Neural cell (in vitro differentiated cells): Measurements from ENCODE around the gene CD70. TPM values are rescaled to one million over a fixed set of nuclear protein-coding genes. Genes with fewer than 3 reads are reported as not detected.

Source experiments
- H2AFZ ChIP-seq: fragments of 200-600, 300-800 bp; sonication (generic), shearing (Covaris generic); 2 replicates; pipeline ENCODE4 v1.6.0; 2014; ENCODE audit warnings: low read depth, mild to moderate bottlenecking, antibody characterized with exemption, low read length, moderate library complexity
- H3F3A ChIP-seq: fragments of 200-600 bp; shearing (Covaris generic); 2 replicates; pipeline ENCODE4 v1.6.1; 2016; ENCODE audit warnings: mild to moderate bottlenecking, moderate library complexity, mixed read lengths, antibody characterized with exemption, low read length; ENCODE audit not compliant: insufficient read depth, poor library complexity, severe bottlenecking
- H3K27ac ChIP-seq: fragments of 200-600, 300-800 bp; sonication (generic), shearing (Covaris generic); 2 replicates; pipeline ENCODE4 v1.5.1; 2014; ENCODE audit warnings: mild to moderate bottlenecking, low read length, moderate library complexity
- H3K27me3 ChIP-seq: fragments of 300-800, 200-600 bp; sonication (generic), shearing (Covaris generic); 2 replicates; pipeline ENCODE4 v1.6.0; 2014; ENCODE audit warnings: mild to moderate bottlenecking, low read depth, low read length, moderate library complexity; ENCODE audit not compliant: insufficient read depth
- H3K36me3 ChIP-seq: fragments of 300-800, 200-600 bp; sonication (generic), shearing (Covaris generic); 2 replicates; pipeline ENCODE4 v1.5.1; 2014; ENCODE audit warnings: mild to moderate bottlenecking, antibody characterized with exemption, low read length, moderate library complexity; ENCODE audit not compliant: insufficient read depth
- H3K4me2 ChIP-seq: fragments of 300-800, 200-600 bp; sonication (generic), shearing (Covaris generic); 2 replicates; pipeline ENCODE4 v1.6.0; 2014; ENCODE audit warnings: mild to moderate bottlenecking, low read length
- H3K4me3 ChIP-seq: fragments of 300-800, 200-600 bp; sonication (generic), shearing (Covaris generic); 2 replicates; pipeline ENCODE4 v1.5.1; 2014; ENCODE audit warnings: mild to moderate bottlenecking, low read length, moderate library complexity
- H3K79me2 ChIP-seq: fragments of 200-600 bp; shearing (Covaris generic); replicated peaks from 2 replicates; pipeline ENCODE4 v1.6.0; 2014; ENCODE audit warnings: mild to moderate bottlenecking, low read length, moderate library complexity; ENCODE audit not compliant: insufficient read depth
- H3K9ac ChIP-seq: fragments of 300-800, 200-600 bp; sonication (generic), shearing (Covaris generic); 2 replicates; pipeline ENCODE4 v1.6.1; 2016; ENCODE audit warnings: mild to moderate bottlenecking, low read length, mixed read lengths
- H3K9me2 ChIP-seq: fragments of 200-600 bp; shearing (Covaris generic); 2 replicates; pipeline ENCODE4 v1.6.1; 2016; ENCODE audit warnings: mild to moderate bottlenecking, low read length, mixed read lengths; ENCODE audit not compliant: insufficient read depth
- H3K9me3 ChIP-seq: fragments of 200-600, 300-800 bp; sonication (generic), shearing (Covaris generic); 2 replicates; pipeline ENCODE4 v1.6.1; 2016; ENCODE audit warnings: mild to moderate bottlenecking, mixed run types, low read length, moderate library complexity, mixed read lengths
- H4K20me1 ChIP-seq: fragments of 200-600 bp; shearing (Covaris generic); 2 replicates; pipeline ENCODE4 v1.6.1; 2016; ENCODE audit warnings: mild to moderate bottlenecking, mixed run types; ENCODE audit not compliant: insufficient read depth
- EP300 ChIP-seq: fragments of 450-650 bp; conservative IDR thresholded peaks from 2 replicates; pipeline ENCODE4 v1.6.1; 2014; ENCODE audit warnings: antibody characterized with exemption, mild to moderate bottlenecking, moderate library complexity; ENCODE audit not compliant: poor library complexity, severe bottlenecking
- EZH2 ChIP-seq: fragments of 200-600, 300-800 bp; shearing (Covaris generic), sonication (generic); IDR thresholded peaks from 2 replicates; pipeline ENCODE4 v1.6.1; 2014; ENCODE audit warnings: antibody characterized with exemption, low read length, borderline replicate concordance, mild to moderate bottlenecking; ENCODE audit not compliant: insufficient read depth, poor library complexity, severe bottlenecking
- MXI1 ChIP-seq: fragments of 450-650 bp; conservative IDR thresholded peaks from 2 replicates; pipeline ENCODE4 v1.6.1; 2014; ENCODE audit warnings: antibody characterized with exemption, mild to moderate bottlenecking; ENCODE audit not compliant: poor library complexity, severe bottlenecking
- POLR2AphosphoS5 ChIP-seq: IDR thresholded peaks from 2 replicates; pipeline ENCODE4 v1.6.1; 2012
- RAD21 ChIP-seq: fragments of 450-650 bp; conservative IDR thresholded peaks from 2 replicates; pipeline ENCODE4 v1.6.1; 2014; ENCODE audit warnings: antibody characterized with exemption, mild to moderate bottlenecking, moderate library complexity
- SMC3 ChIP-seq: fragments of 450-650 bp; conservative IDR thresholded peaks from 2 replicates; pipeline ENCODE4 v1.6.1; 2014; ENCODE audit warnings: antibody characterized with exemption, mild to moderate bottlenecking, moderate library complexity; ENCODE audit not compliant: poor library complexity
- TAF1 ChIP-seq: IDR thresholded peaks from 2 replicates; pipeline ENCODE4 v1.6.1; 2012; ENCODE audit warnings: low read depth
- polyA plus RNA-seq: library from polyadenylated mRNA; depleted of rRNA; stranded (reverse); fragments of >200 nt; gene quantifications from 2 replicates; pipeline ENCODE4 v1.2.3, GENCODE V29; 2014
- TF ChIP-seq, protein P1 (sequence below): IDR thresholded peaks from 2 replicates; pipeline ENCODE4 v1.6.1; 2012; ENCODE audit warnings: borderline replicate concordance
- TF ChIP-seq, protein P2 (sequence below): fragments of 450-650 bp; IDR thresholded peaks from 2 replicates; pipeline ENCODE4 v1.5.1; 2014; ENCODE audit warnings: antibody characterized with exemption, mild to moderate bottlenecking, moderate library complexity; ENCODE audit not compliant: poor library complexity, severe bottlenecking

CD70 gene
- polyA plus RNA-seq, 1 donor from 2014 or later = not detected

DNA sequence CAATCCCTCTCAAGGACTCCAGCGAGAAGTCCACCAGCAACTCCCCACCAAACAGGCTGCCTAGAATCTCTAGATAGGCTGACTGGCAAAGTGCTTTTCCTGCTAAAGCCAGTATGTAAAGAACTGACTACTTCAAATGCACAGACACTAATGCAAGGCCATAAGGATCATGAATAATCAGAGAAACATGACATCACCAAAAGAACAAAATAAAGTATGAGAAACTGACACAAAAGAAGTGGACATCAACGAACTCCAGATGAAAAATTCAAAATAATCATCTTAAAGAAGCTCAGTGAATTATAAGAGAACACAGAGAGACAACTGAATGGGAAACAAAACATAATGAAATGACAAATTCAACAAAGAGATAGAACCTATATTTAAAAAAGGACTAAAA, 26.4 kb upstream of the CD70 start:
- Histone ChIP-seq H3K9ac (no peak overlapping the region), H3K79me2 (no peaks in the 10 kb centered on the region), H3F3A (no peaks in the 10 kb centered on the region), H2AFZ (no peak overlapping the region), H3K4me2 (no peak overlapping the region), H3K9me2 (no peaks in the 10 kb centered on the region), H3K27ac (no peak overlapping the region), H3K9me3 (no peaks in the 10 kb centered on the region), H3K4me3 (no peak overlapping the region), H3K27me3 (no peaks in the 10 kb centered on the region), H3K36me3 (no peaks in the 10 kb centered on the region), H4K20me1 (no peaks in the 10 kb centered on the region)
- no peak for TF ChIP-seq SMC3
- TF ChIP-seq, protein P1, sequence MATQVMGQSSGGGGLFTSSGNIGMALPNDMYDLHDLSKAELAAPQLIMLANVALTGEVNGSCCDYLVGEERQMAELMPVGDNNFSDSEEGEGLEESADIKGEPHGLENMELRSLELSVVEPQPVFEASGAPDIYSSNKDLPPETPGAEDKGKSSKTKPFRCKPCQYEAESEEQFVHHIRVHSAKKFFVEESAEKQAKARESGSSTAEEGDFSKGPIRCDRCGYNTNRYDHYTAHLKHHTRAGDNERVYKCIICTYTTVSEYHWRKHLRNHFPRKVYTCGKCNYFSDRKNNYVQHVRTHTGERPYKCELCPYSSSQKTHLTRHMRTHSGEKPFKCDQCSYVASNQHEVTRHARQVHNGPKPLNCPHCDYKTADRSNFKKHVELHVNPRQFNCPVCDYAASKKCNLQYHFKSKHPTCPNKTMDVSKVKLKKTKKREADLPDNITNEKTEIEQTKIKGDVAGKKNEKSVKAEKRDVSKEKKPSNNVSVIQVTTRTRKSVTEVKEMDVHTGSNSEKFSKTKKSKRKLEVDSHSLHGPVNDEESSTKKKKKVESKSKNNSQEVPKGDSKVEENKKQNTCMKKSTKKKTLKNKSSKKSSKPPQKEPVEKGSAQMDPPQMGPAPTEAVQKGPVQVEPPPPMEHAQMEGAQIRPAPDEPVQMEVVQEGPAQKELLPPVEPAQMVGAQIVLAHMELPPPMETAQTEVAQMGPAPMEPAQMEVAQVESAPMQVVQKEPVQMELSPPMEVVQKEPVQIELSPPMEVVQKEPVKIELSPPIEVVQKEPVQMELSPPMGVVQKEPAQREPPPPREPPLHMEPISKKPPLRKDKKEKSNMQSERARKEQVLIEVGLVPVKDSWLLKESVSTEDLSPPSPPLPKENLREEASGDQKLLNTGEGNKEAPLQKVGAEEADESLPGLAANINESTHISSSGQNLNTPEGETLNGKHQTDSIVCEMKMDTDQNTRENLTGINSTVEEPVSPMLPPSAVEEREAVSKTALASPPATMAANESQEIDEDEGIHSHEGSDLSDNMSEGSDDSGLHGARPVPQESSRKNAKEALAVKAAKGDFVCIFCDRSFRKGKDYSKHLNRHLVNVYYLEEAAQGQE = no peak
- TF ChIP-seq MXI1 = no peak
- TF ChIP-seq POLR2AphosphoS5 = no peak
- TF ChIP-seq RAD21 = no peak
- TF ChIP-seq EZH2 = no peak
- TF ChIP-seq, protein P2, sequence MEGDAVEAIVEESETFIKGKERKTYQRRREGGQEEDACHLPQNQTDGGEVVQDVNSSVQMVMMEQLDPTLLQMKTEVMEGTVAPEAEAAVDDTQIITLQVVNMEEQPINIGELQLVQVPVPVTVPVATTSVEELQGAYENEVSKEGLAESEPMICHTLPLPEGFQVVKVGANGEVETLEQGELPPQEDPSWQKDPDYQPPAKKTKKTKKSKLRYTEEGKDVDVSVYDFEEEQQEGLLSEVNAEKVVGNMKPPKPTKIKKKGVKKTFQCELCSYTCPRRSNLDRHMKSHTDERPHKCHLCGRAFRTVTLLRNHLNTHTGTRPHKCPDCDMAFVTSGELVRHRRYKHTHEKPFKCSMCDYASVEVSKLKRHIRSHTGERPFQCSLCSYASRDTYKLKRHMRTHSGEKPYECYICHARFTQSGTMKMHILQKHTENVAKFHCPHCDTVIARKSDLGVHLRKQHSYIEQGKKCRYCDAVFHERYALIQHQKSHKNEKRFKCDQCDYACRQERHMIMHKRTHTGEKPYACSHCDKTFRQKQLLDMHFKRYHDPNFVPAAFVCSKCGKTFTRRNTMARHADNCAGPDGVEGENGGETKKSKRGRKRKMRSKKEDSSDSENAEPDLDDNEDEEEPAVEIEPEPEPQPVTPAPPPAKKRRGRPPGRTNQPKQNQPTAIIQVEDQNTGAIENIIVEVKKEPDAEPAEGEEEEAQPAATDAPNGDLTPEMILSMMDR = no peak
- TF ChIP-seq EP300 = no peak
- TF ChIP-seq TAF1 = no peak

DNA sequence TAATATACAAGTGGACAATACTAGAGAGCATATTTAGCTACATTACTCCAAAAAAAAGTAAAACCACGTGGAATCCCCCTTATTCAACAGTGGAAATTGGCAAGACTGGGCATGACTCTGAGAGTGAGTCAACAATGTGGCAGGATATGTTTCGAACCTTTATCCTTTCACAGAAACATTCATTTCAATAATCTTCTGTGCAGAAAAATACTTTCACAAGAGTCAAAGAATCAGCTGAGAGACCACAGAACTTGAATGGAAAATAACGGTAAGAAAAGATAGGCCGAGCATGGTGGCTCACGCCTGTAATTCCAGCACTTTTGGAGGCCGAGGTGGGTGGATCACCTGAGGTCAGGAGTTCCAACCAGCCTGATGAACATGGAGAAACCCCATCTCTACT, 25.1 kb upstream of the CD70 start:
- Histone ChIP-seq H3K4me3 (no peak overlapping the region), H3K9me2 (no peaks in the 10 kb centered on the region), H3K27me3 (no peaks in the 10 kb centered on the region), H3F3A (no peaks in the 10 kb centered on the region), H3K27ac (no peak overlapping the region), H2AFZ (no peak overlapping the region), H3K79me2 (no peaks in the 10 kb centered on the region), H3K36me3 (no peaks in the 10 kb centered on the region), H3K9ac (no peak overlapping the region), H4K20me1 (no peaks in the 10 kb centered on the region), H3K4me2 (no peak overlapping the region), H3K9me3 (no peaks in the 10 kb centered on the region)
- TF ChIP-seq SMC3 = no peak
- no peak for TF ChIP-seq MXI1
- TF ChIP-seq, protein P2 = no peak
- TF ChIP-seq EP300 = no peak
- no peak for TF ChIP-seq RAD21
- TF ChIP-seq EZH2 = no peak
- TF ChIP-seq, protein P1 = no peak
